NCI-H1105 (cell line): ENCODE data around the gene CD300C.
"Not testable (repeated sequence)": the region's sequence is repeated elsewhere in the genome, so short reads cannot be mapped to it uniquely, and the experiment has no call there.

Experiments used
- DNase-seq: peaks from one replicate; lab custom pipeline; 2025; lab: John Stamatoyannopoulos, UW

The CD300C gene

DNA sequence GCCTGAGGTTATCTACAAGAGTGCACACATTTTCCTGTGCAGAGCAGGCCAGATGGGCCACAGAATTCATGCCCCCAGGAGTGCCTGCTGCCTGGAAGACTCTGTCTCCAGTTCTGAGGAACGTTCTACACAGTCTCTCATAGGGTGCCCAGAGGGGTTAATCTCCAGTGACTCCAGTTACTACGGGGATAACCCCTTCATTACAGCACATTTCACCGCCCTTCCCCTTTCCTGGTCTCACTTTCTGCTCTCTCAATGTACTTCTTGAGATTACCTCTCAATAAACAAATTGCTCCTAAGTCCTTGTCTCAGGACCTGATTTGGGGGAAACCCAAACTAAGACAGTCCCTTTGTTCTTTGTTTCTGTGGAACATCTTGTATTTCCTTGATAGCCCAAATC is 15.7 kb upstream of the CD300C start:
- no peak for DNase-seq

DNA sequence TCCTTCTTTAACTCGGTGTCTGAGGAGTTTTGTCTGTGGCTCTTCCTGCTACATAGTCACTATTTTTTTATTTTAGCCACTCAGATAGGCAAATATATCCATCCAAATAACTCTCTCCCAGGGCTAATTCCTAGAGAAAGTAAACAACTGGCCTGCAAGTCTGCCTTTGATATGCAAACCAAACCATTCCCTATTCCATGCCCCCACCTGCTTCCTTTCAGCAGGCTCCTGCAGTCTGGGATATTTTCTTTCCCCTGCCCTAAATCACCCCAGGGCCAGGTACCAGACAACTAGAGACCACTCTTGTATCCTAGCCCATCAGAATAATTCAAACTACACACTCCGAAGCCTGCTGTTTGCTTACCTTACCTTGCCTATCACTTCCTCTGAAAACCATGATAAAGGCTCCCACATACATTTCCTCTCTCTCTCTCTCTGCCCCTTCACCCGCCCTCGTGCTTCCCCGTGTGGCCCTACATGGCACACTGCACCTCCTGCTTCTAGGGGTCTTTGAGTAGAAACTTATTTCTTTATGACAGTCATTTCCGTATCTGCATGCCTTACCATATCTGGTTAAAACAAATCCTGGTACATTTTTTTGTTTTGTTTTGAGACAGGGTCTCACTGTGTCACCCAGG is 13.1 kb upstream of the CD300C start:
- no peak for DNase-seq

DNA sequence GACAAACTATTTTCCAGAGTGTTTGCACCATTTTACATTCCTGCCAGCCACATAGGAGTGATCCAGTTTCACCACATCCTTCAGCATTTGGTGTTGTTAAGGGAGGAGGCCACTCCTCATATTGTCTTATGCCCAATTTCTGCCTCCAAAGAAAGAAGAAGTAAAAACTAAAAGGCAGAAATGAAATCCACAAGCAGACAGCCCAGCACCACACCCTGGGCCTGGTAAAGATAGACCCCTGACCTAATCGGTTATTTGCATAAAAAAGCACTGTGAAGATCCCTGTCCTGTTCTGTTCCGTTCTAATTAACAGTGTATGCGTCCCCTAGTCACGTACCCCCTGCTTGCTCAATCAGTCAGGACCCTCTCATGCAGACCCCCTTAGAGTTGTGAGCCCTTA is 12.5 kb upstream of the CD300C start:
- not testable (repeated sequence) for DNase-seq

DNA sequence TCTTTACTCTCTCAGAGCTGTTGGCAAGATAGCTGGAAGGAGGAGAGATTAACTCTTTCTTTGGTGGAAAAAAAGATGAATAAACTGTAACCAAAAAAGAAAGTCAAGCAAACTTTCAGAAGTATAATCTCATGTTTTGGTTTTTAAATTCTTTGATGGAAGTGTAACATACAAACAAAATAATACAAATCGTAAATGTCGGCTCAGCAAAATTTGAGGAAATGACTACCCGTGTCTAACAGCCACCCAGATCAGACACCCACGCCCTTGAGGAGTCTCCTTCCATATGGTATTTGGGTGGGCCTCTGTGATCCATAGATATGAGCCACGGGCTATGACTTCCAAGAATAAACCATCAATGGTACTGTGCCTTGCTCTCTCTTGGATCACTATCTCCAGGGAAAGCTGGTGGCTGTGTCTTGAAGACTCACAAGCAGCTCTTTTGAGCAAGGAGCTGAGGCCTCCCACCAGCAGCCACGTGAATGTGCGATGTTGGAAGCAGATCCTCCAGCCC is 9.6 kb upstream of the CD300C start:
- no peak for DNase-seq

DNA sequence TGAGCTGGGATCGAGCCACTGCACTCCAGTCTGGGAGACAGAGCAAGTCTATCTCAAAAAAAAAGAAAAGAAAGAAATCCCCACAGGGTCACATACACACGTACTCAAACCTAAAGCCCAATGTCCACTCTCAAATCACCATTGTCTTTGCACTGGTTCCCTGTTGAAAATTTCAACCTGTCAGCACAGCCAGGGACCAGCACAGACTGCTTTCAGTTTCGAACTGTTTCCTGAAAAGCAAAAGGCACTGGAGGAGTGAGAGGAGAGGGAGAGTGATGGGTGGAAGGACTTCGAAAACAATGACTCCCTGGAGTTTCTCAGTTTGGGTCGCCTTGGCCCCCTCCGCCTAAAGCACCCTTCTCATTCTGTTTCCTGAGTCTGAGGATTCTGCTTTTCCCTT is 9.0 kb upstream of the CD300C start:
- no peak for DNase-seq

DNA sequence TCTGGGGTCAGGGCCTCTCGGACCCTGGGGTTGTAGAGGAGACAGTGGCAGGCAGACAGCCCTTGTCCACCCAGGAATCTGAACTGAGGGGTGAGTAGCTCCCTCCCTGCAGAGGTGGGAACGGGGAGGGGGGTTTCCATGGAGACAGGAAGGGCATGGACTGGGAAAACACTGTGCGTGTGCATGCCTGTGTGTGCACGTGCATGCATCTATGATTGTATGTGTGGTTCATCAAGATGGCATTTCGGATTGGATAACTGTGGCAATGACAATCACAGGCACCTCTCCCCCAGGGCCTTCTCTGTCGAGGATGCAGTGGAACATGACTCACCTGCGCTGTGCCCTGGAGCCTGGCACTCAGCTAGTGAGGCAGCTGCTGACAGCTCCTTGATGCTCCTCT is 6.1 kb upstream of the CD300C start:
- DNase-seq: no peak

DNA sequence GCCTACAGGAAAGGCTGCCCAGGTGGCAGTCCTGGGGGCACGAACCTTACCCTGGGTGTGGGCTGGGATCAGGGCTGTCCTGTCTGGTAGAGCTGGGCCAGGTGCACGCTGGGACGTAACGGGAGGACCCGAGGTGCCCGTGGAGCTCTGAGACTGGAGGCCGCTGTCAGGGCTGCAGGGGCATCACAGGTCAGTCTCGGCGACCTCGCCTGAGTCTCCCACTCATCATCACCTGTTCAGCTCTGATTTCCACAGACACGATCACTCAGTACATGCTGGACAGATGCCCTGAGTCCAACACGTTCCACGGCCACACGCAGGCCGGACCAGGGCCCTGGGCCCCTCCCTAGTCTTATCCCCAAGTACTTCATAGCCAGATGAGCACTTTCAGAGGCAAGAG is 4.7 kb upstream of the CD300C start:
- no peak for DNase-seq

DNA sequence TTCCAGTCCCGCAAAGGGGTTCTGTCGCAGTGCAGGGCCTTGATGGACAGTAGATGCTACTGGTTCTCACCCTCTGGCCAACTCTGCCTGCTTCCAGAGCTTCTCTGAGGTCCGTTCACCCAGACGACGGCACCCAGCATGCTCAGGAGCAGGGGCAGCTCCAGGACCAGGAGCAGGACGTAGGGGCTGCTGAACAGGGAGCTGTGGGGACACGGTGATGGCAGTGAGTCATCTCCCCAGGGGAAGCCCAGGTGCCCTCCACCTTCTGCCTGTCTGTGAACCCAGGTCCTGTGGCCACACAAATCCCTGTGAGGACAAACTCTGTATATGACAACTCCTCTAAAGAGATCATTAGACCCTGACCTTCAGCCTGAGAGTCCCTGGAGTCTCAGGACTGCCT is 3.4 kb upstream of the CD300C start:
- DNase-seq: no peak

DNA sequence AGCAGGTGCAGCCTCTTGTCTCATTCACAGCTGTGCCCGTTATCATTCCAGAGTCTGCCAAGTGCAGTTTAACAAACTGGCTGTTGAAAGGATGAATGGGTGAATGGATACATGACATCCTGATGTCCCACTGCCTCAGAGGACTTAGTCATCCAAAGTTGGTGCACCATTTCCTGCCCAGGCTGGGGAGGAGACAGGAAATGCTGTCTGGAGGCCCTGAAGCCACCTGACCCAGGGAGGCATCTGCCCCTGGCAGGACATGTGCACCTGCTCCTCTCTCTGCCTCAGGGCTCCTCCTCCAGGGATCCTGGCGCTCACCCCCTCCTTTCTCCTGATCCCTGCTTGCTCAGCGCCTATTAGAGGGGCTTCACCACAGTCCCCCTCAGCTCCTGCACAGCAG is 1.8 kb upstream of the CD300C start:
- no peak for DNase-seq

DNA sequence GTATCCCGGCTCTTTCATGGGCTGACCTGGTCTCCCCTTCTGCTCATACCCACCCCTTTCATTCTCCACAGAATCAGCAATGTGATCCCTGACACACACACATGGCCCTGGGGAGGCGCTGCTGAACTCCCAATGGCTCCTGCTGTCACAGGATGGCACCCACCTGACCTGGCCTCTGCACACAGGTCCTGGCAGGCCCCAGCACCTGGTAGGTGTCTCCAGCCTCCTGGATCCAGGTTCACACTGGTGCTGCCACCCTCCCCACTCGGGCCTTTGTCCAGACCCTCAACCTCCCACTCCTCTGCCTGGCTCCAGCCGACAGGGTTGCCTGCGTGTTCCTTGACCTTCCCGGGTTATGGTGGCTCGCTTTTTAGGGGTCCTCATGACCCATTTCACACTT is 1.3 kb upstream of the CD300C start:
- no peak for DNase-seq

DNA sequence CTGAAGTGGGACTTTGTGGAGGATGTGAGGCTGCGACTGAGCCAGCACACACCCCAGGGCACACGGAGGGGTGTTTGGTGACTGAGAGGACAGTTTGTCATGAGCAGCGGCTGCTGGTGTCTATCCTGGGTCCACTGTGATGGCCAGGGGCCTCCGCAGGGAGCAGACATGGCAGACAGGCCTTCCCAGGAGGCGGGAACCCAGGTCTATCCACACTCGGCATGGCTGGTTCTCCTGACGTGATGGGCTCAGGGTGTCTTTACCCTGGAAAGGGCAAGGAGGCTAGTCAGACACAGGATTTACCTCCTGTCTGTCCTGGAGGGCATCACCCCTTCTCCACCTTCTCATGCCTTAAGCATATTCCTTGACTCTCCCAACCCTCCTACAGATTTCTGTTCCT is 671 bp upstream of the CD300C start:
- DNase-seq: no peak

DNA sequence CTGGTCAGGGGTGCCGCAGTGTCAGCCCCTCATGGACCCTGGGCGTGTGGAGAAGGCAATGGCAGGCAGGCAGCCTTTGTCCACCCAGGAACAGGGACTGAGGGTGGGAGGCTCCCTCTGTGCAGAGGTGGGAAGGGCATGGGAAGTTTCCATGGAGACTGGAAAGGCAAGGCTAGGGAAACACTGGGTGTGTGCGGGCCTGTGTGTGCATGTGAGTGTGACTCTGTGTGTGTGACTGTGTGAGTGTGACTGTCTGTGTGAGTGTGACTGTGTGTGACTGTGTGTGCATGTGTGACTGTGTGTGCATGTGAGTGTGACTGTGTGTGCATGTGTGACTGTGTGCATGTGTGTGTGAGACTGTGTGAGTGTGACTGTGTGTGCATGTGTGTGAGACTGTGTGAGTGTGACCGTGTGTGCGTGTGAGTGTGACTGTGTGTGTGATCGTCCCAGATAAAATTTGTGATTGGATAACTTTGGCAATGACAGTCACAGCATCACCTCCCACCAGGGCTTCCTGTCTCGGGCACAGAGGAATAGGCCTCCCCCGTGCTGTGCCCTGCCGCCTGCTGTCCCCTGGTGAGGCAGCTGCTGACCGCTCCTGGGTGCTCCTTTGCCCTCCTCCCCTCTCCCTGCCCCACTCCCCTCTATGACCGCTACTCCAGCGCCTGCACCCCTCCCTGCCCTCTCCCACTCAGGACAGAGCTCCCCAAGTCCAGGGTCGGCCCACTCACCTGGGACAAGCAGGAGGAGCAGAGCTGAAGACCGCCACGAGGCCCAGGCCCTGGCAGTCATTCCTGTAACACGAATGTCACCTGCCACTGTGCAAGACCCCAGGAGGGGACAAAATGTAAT is 698 bp downstream of the CD300C start:
- no peak for DNase-seq

DNA sequence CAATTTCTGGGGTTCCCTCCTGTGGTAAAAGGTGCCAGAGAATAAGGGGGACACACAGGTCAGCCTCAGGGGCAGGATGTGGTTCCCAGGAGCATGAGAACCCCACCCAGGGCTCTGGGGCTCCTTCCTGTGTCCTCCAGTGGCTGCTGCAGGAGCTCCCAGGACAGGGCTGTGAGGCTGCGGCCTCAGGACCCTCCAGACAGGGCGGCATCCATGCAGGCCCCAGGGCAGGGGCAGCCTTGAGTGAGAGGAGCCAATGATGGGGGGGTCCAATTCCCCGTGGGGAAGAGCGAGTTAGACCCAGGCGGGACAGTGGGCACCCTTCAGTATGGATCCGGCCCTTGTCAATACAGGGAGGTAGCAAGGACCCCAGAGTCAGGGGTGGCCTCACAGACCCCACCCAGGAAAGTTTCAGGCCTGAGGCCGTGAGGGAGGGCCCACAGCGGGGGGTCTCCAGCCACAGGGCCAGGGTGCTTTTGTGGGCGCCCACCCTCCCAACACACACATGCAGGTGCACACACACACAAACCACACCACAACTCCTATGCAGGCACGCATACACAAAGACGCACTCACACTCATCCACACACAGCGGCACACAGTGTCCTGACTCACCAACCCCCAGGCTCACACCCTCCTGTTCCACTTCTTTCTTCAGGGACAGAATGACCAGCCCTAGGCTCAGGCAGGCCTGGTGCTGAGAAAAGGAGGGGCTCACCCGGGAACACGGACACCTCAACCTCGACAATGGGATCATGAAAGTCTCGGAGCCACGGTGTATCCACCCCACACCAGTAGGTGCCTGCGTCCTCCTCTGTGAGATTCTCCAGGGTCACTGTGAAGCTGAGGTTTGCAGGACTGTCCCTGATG is 1.8 kb downstream of the CD300C start:
- DNase-seq: no peak

DNA sequence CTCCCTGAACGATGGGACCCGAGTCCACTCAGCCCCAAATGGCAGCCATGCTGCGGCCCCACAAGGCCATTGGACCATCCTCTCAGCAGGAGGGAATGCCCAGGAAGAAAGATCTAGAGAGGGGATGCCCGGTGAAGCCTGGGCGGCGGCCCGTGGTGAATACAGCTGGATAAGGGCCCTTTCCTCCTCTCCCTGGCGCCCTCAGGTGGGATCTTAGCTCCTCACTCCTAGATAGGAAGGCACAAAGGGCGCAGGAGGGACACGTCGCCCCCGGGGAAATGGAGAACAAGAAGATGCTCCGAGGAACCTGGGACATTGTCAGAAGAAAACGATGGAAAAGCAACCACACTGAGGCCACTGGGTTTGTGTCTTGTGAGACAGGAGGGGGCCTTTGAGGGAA is 2.5 kb downstream of the CD300C start:
- no peak for DNase-seq

DNA sequence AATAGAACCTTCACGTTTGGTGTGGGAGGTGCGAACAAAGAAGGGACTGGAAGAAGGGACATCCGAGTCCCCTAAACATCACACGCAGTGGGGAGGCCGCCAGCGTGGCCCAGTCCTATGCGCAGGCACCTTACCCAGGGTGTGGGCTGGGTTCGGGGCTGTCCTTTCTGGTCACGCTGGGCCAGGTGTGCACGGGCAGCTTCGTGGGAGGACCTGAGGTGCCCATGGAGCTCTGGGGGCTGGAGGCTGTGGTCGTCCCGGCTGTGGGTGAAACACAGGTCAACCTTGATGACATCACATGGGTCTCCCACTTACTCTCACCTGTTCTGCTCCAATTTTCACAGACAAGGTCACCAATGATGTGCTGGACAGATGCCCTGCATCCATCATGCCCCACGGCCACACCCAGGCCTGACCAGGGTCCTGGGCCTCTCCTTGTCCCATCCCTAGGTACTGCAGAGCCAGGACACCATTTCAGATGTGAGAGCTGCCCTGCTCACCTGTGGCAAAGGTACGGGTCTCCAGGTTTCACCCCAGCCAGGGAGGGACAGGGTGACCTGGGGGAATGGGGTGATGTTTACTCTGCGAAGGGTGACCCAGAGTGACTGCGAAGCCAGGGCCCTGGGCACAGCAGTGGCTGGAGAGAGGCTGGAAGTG is 3.1 kb downstream of the CD300C start:
- no peak for DNase-seq

DNA sequence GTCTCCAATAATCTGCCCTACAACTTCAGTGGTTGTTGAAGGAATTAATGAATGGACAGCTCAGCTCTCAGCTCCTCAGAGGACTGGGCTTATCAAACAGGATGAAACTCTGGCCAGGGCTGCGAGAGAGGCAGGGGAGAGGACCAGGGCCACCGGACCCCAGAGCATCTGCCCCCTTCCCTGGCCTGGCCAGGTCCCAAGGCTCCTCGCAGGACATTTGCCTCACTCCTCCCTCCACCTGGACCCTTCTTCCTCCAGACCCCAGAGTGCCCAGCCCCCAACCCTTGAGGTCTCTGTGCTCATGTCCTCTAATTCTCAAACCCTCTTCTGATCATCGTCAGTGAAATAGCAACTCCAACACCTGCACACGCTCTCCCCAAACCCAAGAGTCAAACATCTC is 3.7 kb downstream of the CD300C start:
- DNase-seq: no peak

DNA sequence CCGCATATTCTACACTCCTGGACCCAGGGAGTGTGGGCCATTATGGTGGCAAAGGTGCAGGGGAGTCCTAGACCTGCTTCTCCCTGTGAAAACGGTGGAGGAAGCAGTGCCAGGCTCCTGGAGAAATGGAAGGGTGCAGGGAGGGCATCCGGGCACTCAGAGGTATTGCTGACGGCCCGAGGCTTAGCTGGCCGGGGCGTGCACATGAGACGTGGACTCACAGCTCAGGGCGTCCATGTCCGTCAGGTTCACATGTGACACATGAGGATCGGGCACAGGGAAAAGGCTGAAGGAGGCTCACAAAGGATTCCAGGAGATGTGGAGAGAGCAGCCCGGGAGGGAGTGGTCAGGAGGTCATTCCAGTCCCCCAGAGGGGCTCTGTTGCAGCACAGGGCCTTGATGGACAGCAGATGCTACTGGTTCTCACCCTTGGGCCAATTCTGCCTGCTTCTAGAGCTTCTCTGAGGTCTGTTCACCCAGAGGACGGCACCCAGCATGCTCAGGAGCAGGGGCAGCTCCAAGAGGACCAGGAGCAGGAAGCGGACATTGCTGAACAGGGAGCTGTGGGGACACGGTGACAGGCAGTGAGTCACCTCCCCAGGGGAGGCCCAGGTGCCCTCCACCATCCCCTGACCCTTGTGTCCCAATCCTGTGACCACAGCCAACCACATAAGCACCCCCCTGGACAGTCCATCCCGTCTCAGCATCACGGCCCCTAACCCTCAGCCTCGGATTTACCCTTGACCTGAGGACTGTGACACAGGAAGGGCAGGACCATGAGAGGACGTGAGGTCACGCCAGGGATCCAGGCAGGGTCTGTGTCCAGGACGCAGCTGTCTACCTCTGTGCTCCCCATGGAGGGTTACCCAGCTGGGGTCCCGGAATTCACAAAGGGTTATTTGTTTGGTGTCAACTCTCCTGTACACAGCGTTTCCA is 4.5 kb downstream of the CD300C start:
- DNase-seq: no peak

DNA sequence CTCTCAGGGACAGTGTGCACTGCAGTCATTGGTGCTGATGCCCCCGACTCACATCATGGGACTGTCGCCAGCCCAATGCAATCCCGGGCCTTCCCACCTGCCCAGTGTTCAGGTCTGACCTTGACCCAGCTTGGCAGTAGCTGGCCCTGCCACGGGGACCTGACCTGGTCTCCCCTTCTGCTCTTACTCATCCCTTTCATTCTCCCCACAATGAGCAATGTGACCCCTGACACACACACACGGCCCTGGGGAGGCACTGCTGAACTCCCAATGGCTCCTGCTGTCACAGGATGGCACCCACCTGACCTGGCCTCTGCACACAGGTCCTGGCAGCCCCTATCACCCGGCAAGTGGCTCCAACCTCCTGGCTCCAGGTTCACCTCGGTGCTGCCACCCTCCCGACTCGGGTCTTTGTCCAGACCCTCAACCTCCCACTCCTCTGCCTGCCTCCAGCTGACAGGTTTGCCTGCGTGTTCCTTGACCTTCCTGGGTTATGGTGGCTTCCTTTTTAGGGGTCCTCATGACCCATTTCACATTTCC is 6.6 kb downstream of the CD300C start:
- DNase-seq: no peak

DNA sequence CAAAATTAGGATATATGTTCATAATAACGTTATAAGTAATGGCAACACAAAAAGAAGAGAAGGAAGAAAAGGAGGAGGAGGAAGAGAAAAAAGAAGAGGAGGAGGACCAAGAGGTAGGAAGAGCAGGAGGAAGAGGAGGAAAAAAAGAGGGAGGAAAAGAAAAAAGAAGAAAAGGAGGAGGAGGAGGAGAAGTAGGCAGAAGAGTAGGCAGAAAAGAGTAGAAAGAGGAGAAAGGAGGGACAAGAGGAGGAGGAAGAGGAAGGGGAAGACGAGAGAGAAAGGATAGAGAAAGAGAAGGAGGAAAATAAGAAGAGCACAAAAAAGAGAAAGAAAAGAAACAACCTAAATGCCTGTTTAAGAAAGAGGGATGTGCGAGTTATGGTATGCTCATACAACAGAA is 9.0 kb downstream of the CD300C start:
- DNase-seq: no peak

DNA sequence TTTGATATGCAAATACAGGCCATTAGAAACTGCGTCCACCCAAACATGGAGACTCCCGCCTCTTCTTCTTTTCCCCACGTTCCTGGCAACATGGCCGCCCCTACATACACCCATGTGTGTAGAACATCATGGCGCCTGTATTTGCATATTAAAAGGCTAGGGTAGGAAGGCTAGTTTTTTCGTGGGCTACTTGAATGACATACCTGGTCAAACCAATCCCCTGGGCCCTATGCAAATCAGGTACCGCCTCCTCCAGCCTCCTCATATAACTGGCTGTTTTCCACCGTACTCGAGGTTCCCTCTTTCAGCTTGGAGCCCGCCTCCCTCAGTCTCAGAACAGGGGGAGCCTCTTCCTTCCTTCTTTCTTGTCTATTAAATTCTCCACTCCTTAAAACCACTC is 13.8 kb downstream of the CD300C start:
- no peak for DNase-seq
